Glutamatergic neuron (in vitro differentiated cells): ENCODE data around the gene RYK. TPM values are rescaled to one million over a fixed set of nuclear protein-coding genes. Genes with fewer than 3 reads are reported as not detected.

Experiments
- DNase-seq: peaks from one replicate; pipeline ENCODE4 v3.0.0; 2022
- H3K27ac Mint-ChIP-seq: one replicate; pipeline ENCODE4 v1.8.0; 2020; ENCODE audit warnings: mild to moderate bottlenecking, mixed read lengths, inconsistent platforms; ENCODE audit not compliant: unreplicated experiment
- H3K27me3 Mint-ChIP-seq: one replicate; pipeline ENCODE4 v1.8.0; 2020; ENCODE audit warnings: mild to moderate bottlenecking, moderate library complexity, mixed read lengths, inconsistent platforms; ENCODE audit not compliant: unreplicated experiment
- H3K36me3 Mint-ChIP-seq: one replicate; pipeline ENCODE4 v1.8.0; 2020; ENCODE audit warnings: mild to moderate bottlenecking, mixed read lengths, inconsistent platforms; ENCODE audit not compliant: unreplicated experiment
- H3K4me1 Mint-ChIP-seq: one replicate; pipeline ENCODE4 v1.8.0; 2020; ENCODE audit warnings: mild to moderate bottlenecking, low read depth, mixed read lengths, inconsistent platforms; ENCODE audit not compliant: unreplicated experiment
- H3K4me3 Mint-ChIP-seq: one replicate; pipeline ENCODE4 v1.8.0; 2020; ENCODE audit warnings: mild to moderate bottlenecking, mixed read lengths, inconsistent platforms; ENCODE audit not compliant: unreplicated experiment
- H3K9me3 Mint-ChIP-seq: one replicate; pipeline ENCODE4 v1.8.0; 2020; ENCODE audit warnings: mild to moderate bottlenecking, moderate library complexity, mixed read lengths, inconsistent platforms; ENCODE audit not compliant: unreplicated experiment
- CTCF ChIP-seq: fragments of 200-600 bp; sonication (generic); IDR thresholded peaks from one replicate; pipeline ENCODE4 v1.5.0; 2021; ENCODE audit not compliant: partially characterized antibody, unreplicated experiment
- total RNA-seq: library from RNA; stranded (reverse); fragmentation: NEBNext Ultra II Directional; extraction: Animal tissue kit (Norgen Biotek cat#: 25700); gene quantifications from one replicate; pipeline ENCODE4 v1.2.1, GENCODE V29; 2021; ENCODE audit not compliant: unreplicated experiment

Gene RYK
- total RNA-seq, 1 donor from 2014 or later: 33.6 TPM

GRCh38 chr3:134143828-134144401, 106.7 kb downstream of the RYK start:
- Mint-ChIP-seq H3K9me3 (peaks cover 11% of the 10 kb centered on the region), H3K27ac (no peak overlapping the region), H3K4me1 (no peaks in the 10 kb centered on the region), H3K27me3 (peaks cover 8% of the 10 kb centered on the region), H3K36me3 (peaks cover 16% of the 10 kb centered on the region), H3K4me3 (no peak overlapping the region)
- no peak for DNase-seq
- TF ChIP-seq CTCF: no peak

DNA sequence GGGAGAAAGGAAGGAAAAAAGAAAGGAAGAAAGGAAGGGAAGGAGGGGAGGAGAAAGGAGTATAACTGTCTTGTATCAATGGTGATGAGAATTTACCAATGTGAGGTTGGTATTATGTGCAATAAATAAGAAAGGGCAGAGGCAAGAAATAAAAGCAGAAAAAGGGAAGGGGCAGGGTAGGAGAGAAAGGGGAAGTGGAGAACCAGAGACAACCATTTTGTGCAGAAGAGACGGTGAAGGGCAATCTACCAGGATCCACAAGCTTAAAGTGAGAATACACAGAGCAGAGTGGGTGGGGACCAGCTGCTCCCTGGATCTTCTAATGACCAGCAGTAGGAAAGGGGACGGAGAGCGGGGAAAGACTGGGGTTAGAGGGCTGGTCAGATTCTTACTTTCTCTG, 114.1 kb downstream of the RYK start:
- peaks cover 6% of the 10 kb centered on the region for H3K9me3 Mint-ChIP-seq
- peaks cover 28% of the 10 kb centered on the region for H3K36me3 Mint-ChIP-seq
- TF ChIP-seq CTCF: no peak
- H3K4me1 Mint-ChIP-seq: no peaks in the 10 kb centered on the region
- peaks cover 6% of the 10 kb centered on the region for H3K27me3 Mint-ChIP-seq
- no peak for DNase-seq
- H3K27ac Mint-ChIP-seq: no peak overlapping the region
- no peak overlapping the region for H3K4me3 Mint-ChIP-seq

DNA sequence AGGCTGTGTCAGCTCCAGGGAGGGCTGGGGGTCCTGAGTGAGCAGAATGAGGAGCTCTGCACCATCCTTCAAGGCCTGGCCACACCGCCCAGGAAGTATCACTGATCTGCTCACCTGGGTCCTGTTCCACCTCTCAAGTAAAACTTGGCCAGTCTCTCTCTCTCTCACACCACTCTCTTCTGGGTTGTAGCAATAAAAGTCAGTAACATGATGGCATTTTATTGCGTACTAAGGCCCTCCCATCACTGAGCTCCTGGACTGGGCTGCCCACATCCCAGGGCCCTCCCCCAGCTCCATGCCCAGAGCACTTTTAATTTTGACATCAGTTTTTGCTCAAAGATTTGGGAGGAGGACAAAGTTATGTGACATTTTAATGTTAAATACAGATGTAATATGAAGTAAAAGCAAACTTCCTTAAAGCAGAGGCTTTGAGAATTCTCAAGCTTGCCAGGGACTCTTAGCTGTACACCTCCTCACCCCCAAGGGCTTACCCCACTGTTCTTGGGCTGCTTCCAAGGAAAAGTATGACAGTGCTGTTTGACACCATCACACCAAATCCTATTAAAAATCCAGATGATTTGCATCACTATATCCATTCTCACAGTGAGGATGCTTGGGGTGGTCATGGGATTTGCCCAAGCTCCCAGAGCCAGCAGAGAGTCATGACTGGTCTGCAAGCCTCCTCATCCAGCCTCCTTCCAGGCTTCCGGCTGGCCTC, 115.8 kb downstream of the RYK start:
- H3K27ac Mint-ChIP-seq: no peak overlapping the region
- peaks cover 22% of the 10 kb centered on the region for H3K36me3 Mint-ChIP-seq
- no peak for DNase-seq
- H3K27me3 Mint-ChIP-seq: peaks cover 6% of the 10 kb centered on the region
- no peak overlapping the region for H3K4me3 Mint-ChIP-seq
- H3K9me3 Mint-ChIP-seq: peaks cover 5% of the 10 kb centered on the region
- no peak for TF ChIP-seq CTCF
- H3K4me1 Mint-ChIP-seq: no peaks in the 10 kb centered on the region

DNA sequence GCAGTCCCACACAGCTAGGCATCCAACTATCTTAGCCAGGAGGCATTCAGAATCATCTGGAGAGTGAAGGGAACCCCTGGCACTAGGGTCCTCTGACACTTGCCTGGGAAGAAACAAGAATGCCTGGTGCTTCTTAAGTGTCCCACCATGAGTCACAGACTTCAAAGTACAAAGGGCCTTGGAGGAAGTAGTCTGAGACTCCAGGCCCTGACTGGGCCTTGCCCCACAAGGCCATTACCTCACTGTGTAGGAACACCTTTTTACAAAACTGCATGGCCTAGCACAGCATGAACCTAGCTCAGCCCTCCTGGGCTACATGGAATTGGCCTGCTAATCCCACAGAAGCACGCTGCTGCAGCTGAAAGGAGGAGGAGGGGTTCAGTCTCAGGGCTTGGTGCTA, 116.4 kb downstream of the RYK start:
- Mint-ChIP-seq H3K9me3 (peaks cover 3% of the 10 kb centered on the region), H3K4me1 (no peaks in the 10 kb centered on the region), H3K27me3 (peaks cover 6% of the 10 kb centered on the region), H3K4me3 (no peak overlapping the region), H3K27ac (no peak overlapping the region), H3K36me3 (peaks cover 22% of the 10 kb centered on the region)
- DNase-seq: no peak
- no peak for TF ChIP-seq CTCF

- Mint-ChIP-seq H3K4me1 (no peaks in the 10 kb centered on the region), H3K36me3 (peaks cover 10% of the 10 kb centered on the region), H3K27ac (no peak overlapping the region), H3K4me3 (no peak overlapping the region), H3K9me3 (peaks cover 2% of the 10 kb centered on the region), H3K27me3 (peaks cover 6% of the 10 kb centered on the region)
- no peak for DNase-seq
- no peak for TF ChIP-seq CTCF
These were observed 117.7 kb downstream of the RYK start for GRCh38 chr3:134132961-134133360.
